ENCODE measurements around the gene CIBAR2. TPM values are rescaled to one million over a fixed set of nuclear protein-coding genes. Genes with fewer than 3 reads are reported as not detected.

The CIBAR2 gene
- total and polyA plus RNA-seq, 2 experiments from 2014 or later: 0.13 TPM; not detected in 1

DNA sequence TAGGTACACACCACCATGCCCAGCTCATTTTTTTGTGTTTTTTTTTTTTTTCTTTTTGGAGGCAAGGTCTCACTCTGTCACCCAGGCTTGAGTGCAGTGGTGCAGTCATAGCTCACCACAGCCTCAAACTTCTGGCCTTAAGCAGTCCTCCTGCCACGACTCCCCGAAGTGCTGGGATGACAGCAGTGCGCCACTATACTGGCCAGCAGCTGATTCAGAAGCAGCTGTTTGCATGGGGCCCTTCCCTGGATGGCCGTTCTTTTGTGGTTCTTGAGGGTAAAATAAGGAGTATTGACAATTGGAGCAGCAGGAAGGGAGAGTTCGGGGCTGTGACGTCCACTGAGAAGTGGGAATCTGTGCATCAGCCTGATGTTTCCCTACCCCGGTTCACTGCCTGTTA, 43.1 kb downstream of the CIBAR2 start:
- 90% methylated on average over 7 of the region's 7 CpGs for WGBS (ENCODE audit: low lambda C conversion rate, missing lambda C conversion rate)
- no peak for DNase-seq (ENCODE audit: low spot score)
- Histone ChIP-seq H3K27ac (no peak overlapping the region), H4K20me1 (ENCODE audit: insufficient read depth, poor library complexity, severe bottlenecking) (no peaks in the 10 kb centered on the region), H3K27me3 (no peaks in the 10 kb centered on the region), H3K4me1 (ENCODE audit: insufficient read depth) (no peaks in the 10 kb centered on the region), H3K79me2 (no peaks in the 10 kb centered on the region), H3K4me2 (no peak overlapping the region), H3K9me2 (replicated peaks; ENCODE audit: insufficient read depth) (no peaks in the 10 kb centered on the region), H3K4me3 (no peak overlapping the region), H3K36me3 (replicated peaks; ENCODE audit: insufficient read depth, low read depth) (no peaks in the 10 kb centered on the region), H2AFZ (no peak overlapping the region), H3K9me3 (ENCODE audit: low read depth) (no peaks in the 10 kb centered on the region)
- no peak for TF ChIP-seq EZH2phosphoT487 (IDR thresholded peaks at IDR 0.05; ENCODE audit: low read depth, severe bottlenecking, unreplicated experiment)
- TF ChIP-seq, protein P1, sequence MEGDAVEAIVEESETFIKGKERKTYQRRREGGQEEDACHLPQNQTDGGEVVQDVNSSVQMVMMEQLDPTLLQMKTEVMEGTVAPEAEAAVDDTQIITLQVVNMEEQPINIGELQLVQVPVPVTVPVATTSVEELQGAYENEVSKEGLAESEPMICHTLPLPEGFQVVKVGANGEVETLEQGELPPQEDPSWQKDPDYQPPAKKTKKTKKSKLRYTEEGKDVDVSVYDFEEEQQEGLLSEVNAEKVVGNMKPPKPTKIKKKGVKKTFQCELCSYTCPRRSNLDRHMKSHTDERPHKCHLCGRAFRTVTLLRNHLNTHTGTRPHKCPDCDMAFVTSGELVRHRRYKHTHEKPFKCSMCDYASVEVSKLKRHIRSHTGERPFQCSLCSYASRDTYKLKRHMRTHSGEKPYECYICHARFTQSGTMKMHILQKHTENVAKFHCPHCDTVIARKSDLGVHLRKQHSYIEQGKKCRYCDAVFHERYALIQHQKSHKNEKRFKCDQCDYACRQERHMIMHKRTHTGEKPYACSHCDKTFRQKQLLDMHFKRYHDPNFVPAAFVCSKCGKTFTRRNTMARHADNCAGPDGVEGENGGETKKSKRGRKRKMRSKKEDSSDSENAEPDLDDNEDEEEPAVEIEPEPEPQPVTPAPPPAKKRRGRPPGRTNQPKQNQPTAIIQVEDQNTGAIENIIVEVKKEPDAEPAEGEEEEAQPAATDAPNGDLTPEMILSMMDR (IDR thresholded peaks at IDR 0.05; ENCODE audit: poor library complexity): no peak
- TF ChIP-seq EZH2 (IDR thresholded peaks at IDR 0.05; ENCODE audit: borderline replicate concordance): no peak

- Histone ChIP-seq H2AFZ (no peak overlapping the region), H3K79me2 (no peaks in the 10 kb centered on the region), H3K4me1 (ENCODE audit: insufficient read depth) (no peaks in the 10 kb centered on the region), H3K9me2 (replicated peaks; ENCODE audit: insufficient read depth) (no peaks in the 10 kb centered on the region), H4K20me1 (ENCODE audit: insufficient read depth, poor library complexity, severe bottlenecking) (no peaks in the 10 kb centered on the region), H3K27me3 (no peaks in the 10 kb centered on the region), H3K27ac (no peak overlapping the region), H3K4me3 (no peak overlapping the region), H3K36me3 (replicated peaks; ENCODE audit: insufficient read depth, low read depth) (no peaks in the 10 kb centered on the region), H3K9me3 (ENCODE audit: low read depth) (no peaks in the 10 kb centered on the region), H3K4me2 (no peak overlapping the region)
- 97% methylated on average over 8 of the region's 8 CpGs for WGBS (ENCODE audit: low lambda C conversion rate, missing lambda C conversion rate)
- TF ChIP-seq EZH2 (IDR thresholded peaks at IDR 0.05; ENCODE audit: borderline replicate concordance) (no peak), EZH2phosphoT487 (IDR thresholded peaks at IDR 0.05; ENCODE audit: low read depth, severe bottlenecking, unreplicated experiment) (no peak)
- TF ChIP-seq, protein P1 (IDR thresholded peaks at IDR 0.05; ENCODE audit: poor library complexity): no peak
- DNase-seq (ENCODE audit: low spot score): no peak
These were observed 43.5 kb downstream of the CIBAR2 start for GRCh38 chr16:85068746-85069145.

- no peak for TF ChIP-seq EZH2 (IDR thresholded peaks at IDR 0.05; ENCODE audit: borderline replicate concordance)
- TF ChIP-seq, protein P1 (IDR thresholded peaks at IDR 0.05; ENCODE audit: poor library complexity): no peak
- no peak for TF ChIP-seq EZH2phosphoT487 (IDR thresholded peaks at IDR 0.05; ENCODE audit: low read depth, severe bottlenecking, unreplicated experiment)
- Histone ChIP-seq H3K27ac (no peak overlapping the region), H2AFZ (no peak overlapping the region), H4K20me1 (ENCODE audit: insufficient read depth, poor library complexity, severe bottlenecking) (no peaks in the 10 kb centered on the region), H3K27me3 (no peaks in the 10 kb centered on the region), H3K4me1 (ENCODE audit: insufficient read depth) (no peaks in the 10 kb centered on the region), H3K79me2 (no peaks in the 10 kb centered on the region), H3K4me3 (no peak overlapping the region), H3K36me3 (replicated peaks; ENCODE audit: insufficient read depth, low read depth) (no peaks in the 10 kb centered on the region), H3K9me3 (ENCODE audit: low read depth) (no peaks in the 10 kb centered on the region), H3K4me2 (no peak overlapping the region), H3K9me2 (replicated peaks; ENCODE audit: insufficient read depth) (no peaks in the 10 kb centered on the region)
- no peak for DNase-seq (ENCODE audit: low spot score)
- 86% methylated on average over 8 of the region's 8 CpGs for WGBS (ENCODE audit: low lambda C conversion rate, missing lambda C conversion rate)
These were observed 44.8 kb downstream of the CIBAR2 start for GRCh38 chr16:85067426-85067825.

DNA sequence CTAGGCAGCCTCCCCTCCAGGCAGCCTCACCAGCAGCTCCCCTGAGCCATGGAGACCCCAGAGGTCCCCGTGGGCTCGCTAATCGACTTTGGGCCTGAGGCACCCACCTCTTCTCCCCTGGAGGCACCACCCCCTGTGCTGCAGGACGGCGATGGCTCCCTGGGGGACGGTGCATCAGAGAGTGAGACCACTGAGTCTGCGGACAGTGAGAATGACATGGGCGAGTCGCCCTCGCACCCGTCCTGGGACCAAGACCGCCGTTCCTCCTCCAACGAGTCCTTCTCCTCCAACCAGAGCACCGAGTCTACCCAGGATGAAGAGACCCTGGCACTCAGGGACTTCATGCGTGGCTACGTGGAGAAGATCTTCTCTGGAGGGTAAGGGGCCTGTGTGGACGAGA, 45.2 kb downstream of the CIBAR2 start:
- no peak overlapping the region for H2AFZ ChIP-seq
- no peaks in the 10 kb centered on the region for H3K9me2 ChIP-seq (replicated peaks; ENCODE audit: insufficient read depth)
- no peaks in the 10 kb centered on the region for H3K9me3 ChIP-seq (ENCODE audit: low read depth)
- no peaks in the 10 kb centered on the region for H3K4me1 ChIP-seq (ENCODE audit: insufficient read depth)
- no peak overlapping the region for H3K27ac ChIP-seq
- 93% methylated on average over 18 of the region's 18 CpGs for WGBS (ENCODE audit: low lambda C conversion rate, missing lambda C conversion rate)
- no peaks in the 10 kb centered on the region for H3K79me2 ChIP-seq
- TF ChIP-seq EZH2 (IDR thresholded peaks at IDR 0.05; ENCODE audit: borderline replicate concordance): no peak
- TF ChIP-seq EZH2phosphoT487 (IDR thresholded peaks at IDR 0.05; ENCODE audit: low read depth, severe bottlenecking, unreplicated experiment): no peak
- TF ChIP-seq, protein P1 (IDR thresholded peaks at IDR 0.05; ENCODE audit: poor library complexity): no peak
- H3K27me3 ChIP-seq: no peaks in the 10 kb centered on the region
- no peaks in the 10 kb centered on the region for H3K36me3 ChIP-seq (replicated peaks; ENCODE audit: insufficient read depth, low read depth)
- DNase-seq (ENCODE audit: low spot score): no peak
- no peak overlapping the region for H3K4me3 ChIP-seq
- H4K20me1 ChIP-seq (ENCODE audit: insufficient read depth, poor library complexity, severe bottlenecking): no peaks in the 10 kb centered on the region
- H3K4me2 ChIP-seq: no peak overlapping the region

All from hepatocyte (in vitro differentiated cells).